ENCODE measurements around the gene GPC5. TPM values are rescaled to one million over a fixed set of nuclear protein-coding genes. Genes with fewer than 3 reads are reported as not detected.

The GPC5 gene
- total RNA-seq, 1 experiment from 2014 or later: 0.21 TPM

- DNase-seq (ENCODE audit: low spot score): no peak
- no peaks in the 10 kb centered on the region for H3K27me3 ChIP-seq (replicated peaks; ENCODE audit: insufficient read depth, low read depth, low read length, poor library complexity)
- no peaks in the 10 kb centered on the region for H3K9me3 ChIP-seq (ENCODE audit: low read depth, low read length, poor library complexity, severe bottlenecking)
- ChIA-PET CTCF (no interaction called here), POLR2A (ENCODE audit: low non-redundant PET) (no interaction called here)
- H3K4me1 ChIP-seq (ENCODE audit: insufficient read depth, low read length, poor library complexity, severe bottlenecking): no peaks in the 10 kb centered on the region
- BruUV-seq (replicated peaks): no TSS peak
- intact Hi-C loops (cut with micrococcal nuclease; ENCODE audit: unreplicated experiment): no loop called here
- TF ChIP-seq CTCF (conservative IDR thresholded peaks at IDR 0.05; ENCODE audit: low read depth, low read length) (no peak), EZH2 (IDR thresholded peaks at IDR 0.05; ENCODE audit: borderline replicate concordance, low read depth, low read length, poor library complexity, severe bottlenecking) (no peak)
- no peak overlapping the region for H3K4me3 ChIP-seq (ENCODE audit: low read depth, low read length, poor library complexity, severe bottlenecking)
- H3K27ac ChIP-seq (ENCODE audit: low read depth, low read length, poor library complexity, severe bottlenecking): no peak overlapping the region
- no peaks in the 10 kb centered on the region for H3K36me3 ChIP-seq (ENCODE audit: insufficient read depth, low read length, poor library complexity, severe bottlenecking)
Measured at GRCh38 chr13:92315265-92315664, 916.8 kb downstream of the GPC5 start.

- no peak for TF ChIP-seq CTCF (conservative IDR thresholded peaks at IDR 0.05; ENCODE audit: low read depth, low read length)
- H3K27ac ChIP-seq (ENCODE audit: low read depth, low read length, poor library complexity, severe bottlenecking): no peak overlapping the region
- no peaks in the 10 kb centered on the region for H3K27me3 ChIP-seq (replicated peaks; ENCODE audit: insufficient read depth, low read depth, low read length, poor library complexity)
- DNase-seq (ENCODE audit: low spot score): no peak
- intact Hi-C loops (cut with micrococcal nuclease; ENCODE audit: unreplicated experiment): no loop called here
- no peaks in the 10 kb centered on the region for H3K36me3 ChIP-seq (ENCODE audit: insufficient read depth, low read length, poor library complexity, severe bottlenecking)
- ChIA-PET CTCF (no interaction called here), POLR2A (ENCODE audit: low non-redundant PET) (no interaction called here)
- H3K4me3 ChIP-seq (ENCODE audit: low read depth, low read length, poor library complexity, severe bottlenecking): no peak overlapping the region
- no peaks in the 10 kb centered on the region for H3K4me1 ChIP-seq (ENCODE audit: insufficient read depth, low read length, poor library complexity, severe bottlenecking)
- no peaks in the 10 kb centered on the region for H3K9me3 ChIP-seq (ENCODE audit: low read depth, low read length, poor library complexity, severe bottlenecking)
- no TSS peak for BruUV-seq (replicated peaks)
Measured at GRCh38 chr13:92316030-92316429, 917.6 kb downstream of the GPC5 start.

- Histone ChIP-seq H3K27ac (ENCODE audit: low read depth, low read length, poor library complexity, severe bottlenecking) (no peak overlapping the region), H3K4me1 (ENCODE audit: insufficient read depth, low read length, poor library complexity, severe bottlenecking) (no peaks in the 10 kb centered on the region), H3K9me3 (ENCODE audit: low read depth, low read length, poor library complexity, severe bottlenecking) (no peaks in the 10 kb centered on the region), H3K27me3 (replicated peaks; ENCODE audit: insufficient read depth, low read depth, low read length, poor library complexity) (no peaks in the 10 kb centered on the region), H3K36me3 (ENCODE audit: insufficient read depth, low read length, poor library complexity, severe bottlenecking) (no peaks in the 10 kb centered on the region), H3K4me3 (ENCODE audit: low read depth, low read length, poor library complexity, severe bottlenecking) (no peak overlapping the region)
- TF ChIP-seq EZH2 (IDR thresholded peaks at IDR 0.05; ENCODE audit: borderline replicate concordance, low read depth, low read length, poor library complexity, severe bottlenecking): no peak
- intact Hi-C loops (cut with micrococcal nuclease; ENCODE audit: unreplicated experiment): no loop called here
- no peak for DNase-seq (ENCODE audit: low spot score)
- ChIA-PET POLR2A (ENCODE audit: low non-redundant PET) (no interaction called here), CTCF (no interaction called here)
- BruUV-seq (replicated peaks): no TSS peak
Measured at GRCh38 chr13:92317066-92317465, 918.6 kb downstream of the GPC5 start.

- CTCF ChIA-PET: no interaction called here
- no peaks in the 10 kb centered on the region for H3K27me3 ChIP-seq (replicated peaks; ENCODE audit: insufficient read depth, low read depth, low read length, poor library complexity)
- H3K9me3 ChIP-seq (ENCODE audit: low read depth, low read length, poor library complexity, severe bottlenecking): no peaks in the 10 kb centered on the region
- TF ChIP-seq EZH2 (IDR thresholded peaks at IDR 0.05; ENCODE audit: borderline replicate concordance, low read depth, low read length, poor library complexity, severe bottlenecking): no peak
- intact Hi-C loops (cut with micrococcal nuclease; ENCODE audit: unreplicated experiment): no loop called here
- DNase-seq (ENCODE audit: low spot score): no peak
- no TSS peak for BruUV-seq (replicated peaks)
- no peaks in the 10 kb centered on the region for H3K36me3 ChIP-seq (ENCODE audit: insufficient read depth, low read length, poor library complexity, severe bottlenecking)
- H3K4me1 ChIP-seq (ENCODE audit: insufficient read depth, low read length, poor library complexity, severe bottlenecking): no peaks in the 10 kb centered on the region
- H3K4me3 ChIP-seq (ENCODE audit: low read depth, low read length, poor library complexity, severe bottlenecking): no peak overlapping the region
- no peak overlapping the region for H3K27ac ChIP-seq (ENCODE audit: low read depth, low read length, poor library complexity, severe bottlenecking)
- POLR2A ChIA-PET (ENCODE audit: low non-redundant PET): no interaction called here
Measured at GRCh38 chr13:92320323-92320722, 921.9 kb downstream of the GPC5 start.

All from A673 (cell line).